GM23338 (cell line): Measurements from ENCODE around the gene AQP5.

Experiments
- CTCF ChIP-seq, 2 experiments: fragments of 200-600 bp in 1 of 2; sonication (generic) in 1 of 2; conservative IDR thresholded peaks; 2 replicates each; pipeline versions ENCODE4 v1.5.1 to v1.6.1; 2016 to 2017; ENCODE audit warnings: antibody characterized with exemption in 2 of 2, low read depth in 2 of 2, mild to moderate bottlenecking in 2 of 2, moderate library complexity in 1 of 2
- ETS1 ChIP-seq: IDR thresholded peaks from 2 replicates; pipeline ENCODE4 v1.6.1; 2016; ENCODE audit warnings: antibody characterized with exemption
- EZH2 ChIP-seq: fragments of 200-600 bp; sonication (generic); IDR thresholded peaks from one replicate; pipeline ENCODE4 v1.8.0; 2017; ENCODE audit warnings: antibody characterized with exemption, mild to moderate bottlenecking, low read depth; ENCODE audit not compliant: unreplicated experiment
- EZH2phosphoT487 ChIP-seq: fragments of 200-600 bp; sonication (generic); IDR thresholded peaks from one replicate; pipeline ENCODE4 v1.8.1; 2018; ENCODE audit warnings: antibody characterized with exemption; ENCODE audit not compliant: unreplicated experiment
- POLR2AphosphoS5 ChIP-seq: IDR thresholded peaks from 2 replicates; pipeline ENCODE4 v1.6.1; 2016; ENCODE audit warnings: antibody characterized with exemption, low read depth
- REST ChIP-seq: IDR thresholded peaks from one replicate; pipeline ENCODE4 v1.6.1; 2018; ENCODE audit warnings: antibody characterized with exemption; ENCODE audit not compliant: unreplicated experiment
- ZNF114 ChIP-seq: fragments of 250-450 bp; sonication (Bioruptor Pico); IDR thresholded peaks from 2 replicates; pipeline ENCODE4 v1.5.0; 2020; ENCODE audit warnings: mild to moderate bottlenecking, moderate library complexity

- TF ChIP-seq CTCF (conservative IDR thresholded peaks at IDR 0.05; ENCODE audit: low read depth in 2 of 2), result no peak
- no peak for TF ChIP-seq REST
- no peak for TF ChIP-seq EZH2phosphoT487
- TF ChIP-seq ETS1, result no peak
- no peak for TF ChIP-seq POLR2AphosphoS5
- TF ChIP-seq ZNF114 (CRISPR knock-in tag), result no peak
- TF ChIP-seq EZH2, result no peak
Measured at GRCh38 chr12:49916129-49916919, 45.3 kb upstream of the AQP5 start.
